PC-3 (cell line): ENCODE results near the gene AARS2. TPM values are rescaled to one million over a fixed set of nuclear protein-coding genes. Genes with fewer than 3 reads are reported as not detected.

ENCODE experiments used
- ATAC-seq: fragments of 200-7000 bp; cut with Tn5 transposase; 2 replicates; pipeline ENCODE4 v1.9.1; 2020; ENCODE audit warnings: mild to moderate bottlenecking, moderate library complexity
- BruUV-seq: library from RNA; stranded (reverse); fragments of 400-500 nt; replicated peaks from 2 replicates; lab custom pipeline; 2021; lab: Mats Ljungman, UMichigan
- CTCF ChIA-PET: fragments of 300-600 bp; sonication (Branson Sonifier 250); formaldehyde crosslinking; loops from one replicate; lab custom pipeline; 2022; ENCODE audit warnings: antibody characterized with exemption; lab: Charles Lee
- POLR2A ChIA-PET: fragments of 300-600 bp; sonication (Branson Sonifier 250); formaldehyde crosslinking; loops from one replicate; lab custom pipeline; 2022; ENCODE audit warnings: antibody characterized with exemption; ENCODE audit not compliant: unreplicated experiment; lab: Charles Lee
- DNase-seq: peaks from one replicate; pipeline ENCODE4 v3.0.0-alpha.2; 2015
- H2AFZ ChIP-seq: fragments of 300-600 bp; sonication (generic); 2 replicates; pipeline ENCODE4 v1.6.0; 2016; ENCODE audit warnings: antibody characterized with exemption, low read length
- H3F3A ChIP-seq: fragments of 300-600 bp; sonication (generic); one replicate; pipeline ENCODE4 v1.6.0; 2017; ENCODE audit warnings: antibody characterized with exemption, low read length, control low read depth, mild to moderate bottlenecking; ENCODE audit not compliant: unreplicated experiment
- H3K27ac ChIP-seq: fragments of 300-600 bp; sonication (generic); 2 replicates; pipeline ENCODE4 v1.5.1; 2016; ENCODE audit warnings: mild to moderate bottlenecking, low read length
- H3K27me3 ChIP-seq: fragments of 300-600 bp; sonication (generic); 2 replicates; pipeline ENCODE4 v1.6.1; 2016; ENCODE audit warnings: low read length, mixed read lengths
- H3K36me3 ChIP-seq: fragments of 300-600 bp; sonication (generic); 2 replicates; pipeline ENCODE4 v1.6.1; 2016; ENCODE audit warnings: low read depth, mixed run types, low read length, mixed read lengths
- H3K4me1 ChIP-seq: fragments of 300-600 bp; sonication (generic); 2 replicates; pipeline ENCODE4 v1.5.1; 2016; ENCODE audit warnings: low read length; ENCODE audit not compliant: insufficient read depth
- H3K4me2 ChIP-seq: fragments of 300-600 bp; sonication (generic); 2 replicates; pipeline ENCODE4 v1.6.0; 2016; ENCODE audit warnings: low read length
- H3K4me3 ChIP-seq: fragments of 300-600 bp; sonication (generic); 2 replicates; pipeline ENCODE4 v1.5.1; 2016; ENCODE audit warnings: mild to moderate bottlenecking, low read length, mixed read lengths
- H3K79me2 ChIP-seq: fragments of 300-600 bp; sonication (generic); 2 replicates; pipeline ENCODE4 v1.6.1; 2017; ENCODE audit warnings: low read length, mixed read lengths
- H3K9ac ChIP-seq: fragments of 300-600 bp; sonication (generic); 2 replicates; pipeline ENCODE4 v1.6.0; 2016; ENCODE audit warnings: mild to moderate bottlenecking, low read length
- H3K9me2 ChIP-seq: fragments of 300-600 bp; sonication (generic); replicated peaks from 2 replicates; pipeline ENCODE4 v1.6.1; 2016; ENCODE audit warnings: mixed run types, low read length, mixed read lengths
- H3K9me3 ChIP-seq: fragments of 300-600 bp; sonication (generic); 2 replicates; pipeline ENCODE4 v1.6.1; 2016; ENCODE audit warnings: low read length, mixed read lengths
- H4K20me1 ChIP-seq: fragments of 300-600 bp; sonication (generic); 2 replicates; pipeline ENCODE4 v1.6.1; 2016; ENCODE audit warnings: low read length, mixed read lengths
- CTCF ChIP-seq: fragments of 300-600 bp; sonication (generic); conservative IDR thresholded peaks from 2 replicates; pipeline ENCODE4 v1.5.1; 2017; ENCODE audit warnings: antibody characterized with exemption, low read depth, mild to moderate bottlenecking, low read length
- EZH2 ChIP-seq: fragments of 300-600 bp; sonication (generic); IDR thresholded peaks from one replicate; pipeline ENCODE4 v1.6.1; 2017; ENCODE audit warnings: antibody characterized with exemption, mild to moderate bottlenecking, low read length; ENCODE audit not compliant: unreplicated experiment
- EZH2phosphoT487 ChIP-seq: fragments of 300-600 bp; sonication (generic); IDR thresholded peaks from 2 replicates; pipeline ENCODE4 v1.6.1; 2018; ENCODE audit warnings: mild to moderate bottlenecking, antibody characterized with exemption, low read length, borderline replicate concordance
- intact Hi-C: fragments of 100-400 bp; cut with micrococcal nuclease; formaldehyde crosslinking; loops from 2 replicates; pipeline ENCODE4 v1.9.0; 2023
- total RNA-seq: library from RNA; depleted of rRNA; stranded (reverse); fragments of >200 nt; gene quantifications from 2 replicates; pipeline ENCODE4 v1.2.3, GENCODE V29; 2014

The AARS2 gene
- total RNA-seq, 1 experiment from 2014 or later = 26.2 TPM

GRCh38 chr6:44264154-44265006 is 48.8 kb downstream of the AARS2 start:
- Histone ChIP-seq H2AFZ (peak overlapping the region; percentile 63), H3K4me3 (peak overlapping the region; percentile 80), H3K9ac (peak overlapping the region; percentile 75), H3K36me3 (no peaks in the 10 kb centered on the region), H3K27me3 (peaks cover 6% of the 10 kb centered on the region), H3K4me2 (peak overlapping the region; percentile 95), H3F3A (no peaks in the 10 kb centered on the region), H3K9me3 (no peaks in the 10 kb centered on the region), H3K9me2 (no peaks in the 10 kb centered on the region), H3K4me1 (peaks cover 23% of the 10 kb centered on the region), H3K79me2 (peaks cover 24% of the 10 kb centered on the region), H3K27ac (no peak overlapping the region), H4K20me1 (no peaks in the 10 kb centered on the region)
- POLR2A ChIA-PET = no interaction called here
- CTCF ChIA-PET = no interaction called here
- TF ChIP-seq EZH2phosphoT487 (no peak), CTCF (no peak), EZH2 (no peak)
- intact Hi-C loops = loop anchor here (5.0 kb wide), 1 partner anchor 38 kb away; no protein-coding TSS in a partner anchor
- no peak for DNase-seq
- TSS peak; percentile 57 for BruUV-seq
- ATAC-seq = no peak

GRCh38 chr6:44263354-44264100 is 49.6 kb downstream of the AARS2 start:
- ChIA-PET POLR2A (no interaction called here), CTCF (no interaction called here)
- TSS peak; percentile 61 for BruUV-seq
- intact Hi-C loops = no loop called here
- Histone ChIP-seq H3K27me3 (no peaks in the 10 kb centered on the region), H3K9me3 (no peaks in the 10 kb centered on the region), H2AFZ (no peak overlapping the region), H3K79me2 (peaks cover 24% of the 10 kb centered on the region), H3K4me3 (peak overlapping the region; percentile 80), H3K9ac (peak overlapping the region; percentile 75; the same call in 1 of the 2 replicates), H3K27ac (no peak overlapping the region), H3K4me2 (peak overlapping the region; percentile 95), H3K9me2 (no peaks in the 10 kb centered on the region), H3F3A (no peaks in the 10 kb centered on the region), H3K36me3 (no peaks in the 10 kb centered on the region), H3K4me1 (peaks cover 23% of the 10 kb centered on the region), H4K20me1 (no peaks in the 10 kb centered on the region)
- no peak for DNase-seq
- TF ChIP-seq EZH2 = no peak
- 0 out of 2 replicates have a peak, but pooled peaks have one; percentile 7 for ATAC-seq

GRCh38 chr6:44262467-44263353 is 50.4 kb downstream of the AARS2 start:
- peaks cover 27% of the 10 kb centered on the region for H3K4me1 ChIP-seq
- TF ChIP-seq EZH2 (no peak), CTCF (no peak), EZH2phosphoT487 (no peak)
- ATAC-seq (no peak), DNase-seq (no peak)
- peak overlapping the region; percentile 80; the same call in 1 of the 2 replicates for H3K4me3 ChIP-seq
- H3K79me2 ChIP-seq = peaks cover 24% of the 10 kb centered on the region
- no peak overlapping the region for H3K27ac ChIP-seq
- BruUV-seq = no TSS peak
- H3K36me3 ChIP-seq = no peaks in the 10 kb centered on the region
- ChIA-PET CTCF (no interaction called here), POLR2A (no interaction called here)
- H3F3A ChIP-seq = no peaks in the 10 kb centered on the region
- H4K20me1 ChIP-seq = no peaks in the 10 kb centered on the region
- H2AFZ ChIP-seq = no peak overlapping the region
- no peaks in the 10 kb centered on the region for H3K9me2 ChIP-seq
- no peaks in the 10 kb centered on the region for H3K27me3 ChIP-seq
- peak overlapping the region; percentile 95 for H3K4me2 ChIP-seq
- no peaks in the 10 kb centered on the region for H3K9me3 ChIP-seq
- H3K9ac ChIP-seq = no peak overlapping the region
- intact Hi-C loops = no loop called here
